T-helper 17 cell (primary cell): ENCODE results near the gene KIF1B. TPM values are rescaled to one million over a fixed set of nuclear protein-coding genes. Genes with fewer than 3 reads are reported as not detected.
"Not testable (repeated sequence)": the region's sequence is repeated elsewhere in the genome, so short reads cannot be mapped to it uniquely, and the experiment has no call there.

Source experiments
- ATAC-seq: fragments of 150-1000 bp; cut with Tn5 transposase; 2 replicates; pipeline ENCODE4 v1.10.0; 2021; ENCODE audit warnings: mild to moderate bottlenecking, moderate library complexity
- DNase-seq, 3 donors: peaks; one replicate each; pipeline versions ENCODE4 v3.0.0 to v3.0.0-alpha.2; 2020 to 2021
- H3K9me3 ChIP-seq: one replicate; pipeline ENCODE4 v1.7.0; 2013; ENCODE audit warnings: low read length, mild to moderate bottlenecking; ENCODE audit not compliant: control insufficient read depth, poor library complexity, severe bottlenecking
- H3K27ac Mint-ChIP-seq: one replicate; pipeline ENCODE4 v1.8.0; 2022; ENCODE audit warnings: mild to moderate bottlenecking, moderate library complexity, mixed read lengths
- H3K27me3 Mint-ChIP-seq: one replicate; pipeline ENCODE4 v1.8.0; 2022; ENCODE audit warnings: mixed read lengths
- H3K36me3 Mint-ChIP-seq: one replicate; pipeline ENCODE4 v1.8.0; 2022; ENCODE audit warnings: low read depth, mixed read lengths
- H3K4me1 Mint-ChIP-seq: one replicate; pipeline ENCODE4 v1.8.0; 2022; ENCODE audit warnings: mild to moderate bottlenecking, mixed read lengths
- H3K4me3 Mint-ChIP-seq: one replicate; pipeline ENCODE4 v1.8.0; 2022; ENCODE audit warnings: mild to moderate bottlenecking, moderate library complexity, mixed read lengths
- total RNA-seq, 4 donors: library from RNA in 2 of 4; stranded (reverse) in 2 of 4; gene quantifications; one replicate each; pipeline ENCODE4 v1.2.3 and lab custom pipeline; 2022 to 2026

KIF1B gene
- total RNA-seq, 2 donors from 2014 or later: 10.9 to 13.3 TPM

- H3K27ac Mint-ChIP-seq: no peak overlapping the region
- no peaks in the 10 kb centered on the region for H3K27me3 Mint-ChIP-seq
- peaks cover 3% of the 10 kb centered on the region for H3K4me1 Mint-ChIP-seq
- H3K4me3 Mint-ChIP-seq: no peak overlapping the region
- peaks cover 17% of the 10 kb centered on the region for H3K36me3 Mint-ChIP-seq
- no peak for DNase-seq
- peak; percentile 59 for ATAC-seq
- H3K9me3 ChIP-seq: no peaks in the 10 kb centered on the region
These were observed 205.0 kb downstream of the KIF1B start for GRCh38 chr1:10415211-10415930.

DNA sequence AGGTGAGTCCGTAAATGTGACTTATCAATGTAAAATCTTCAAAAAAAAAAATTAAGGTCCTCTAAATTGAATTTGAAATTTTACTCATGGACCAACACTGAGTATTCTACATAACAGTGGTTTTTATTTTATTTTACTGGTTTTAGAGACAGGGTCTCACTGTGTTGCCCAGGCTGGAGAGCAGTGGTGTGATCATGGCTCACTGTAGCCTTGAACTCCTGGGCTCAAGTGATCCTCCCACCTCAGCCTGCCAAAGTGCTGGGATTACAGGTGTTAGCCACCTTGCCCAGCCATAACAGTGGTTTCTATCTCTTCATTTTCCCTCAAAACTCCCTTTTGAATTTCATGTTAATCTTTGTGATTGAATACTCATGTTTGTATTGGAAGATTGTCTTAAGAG, 205.6 kb downstream of the KIF1B start:
- H3K27ac Mint-ChIP-seq: peak overlapping the region; percentile 24
- H3K4me3 Mint-ChIP-seq, H3K9me3 ChIP-seq, DNase-seq, ATAC-seq, H3K27me3 Mint-ChIP-seq, H3K4me1 Mint-ChIP-seq: not testable (repeated sequence)
- peaks cover 17% of the 10 kb centered on the region for H3K36me3 Mint-ChIP-seq

DNA sequence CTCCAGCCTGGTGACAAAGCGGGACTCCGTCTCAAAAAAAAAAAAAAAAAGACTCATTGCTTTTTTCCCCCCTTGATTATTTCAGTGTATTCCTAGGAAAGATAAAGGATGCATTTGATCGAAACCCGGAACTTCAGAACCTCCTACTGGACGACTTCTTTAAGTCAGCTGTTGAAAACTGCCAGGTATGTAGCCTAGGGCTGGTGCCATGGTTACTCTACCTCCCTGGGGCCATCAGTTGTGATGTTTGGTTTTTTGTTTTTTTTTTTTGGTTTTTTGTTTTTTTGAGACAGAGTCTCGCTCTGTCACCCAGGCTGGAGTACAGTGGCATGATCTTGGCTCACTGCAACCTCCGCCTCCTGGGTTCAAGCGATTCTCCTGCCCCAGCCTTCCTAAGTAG, 208.4 kb downstream of the KIF1B start:
- not testable (repeated sequence) for H3K4me3 Mint-ChIP-seq, H3K27ac Mint-ChIP-seq, DNase-seq, ATAC-seq, H3K4me1 Mint-ChIP-seq, H3K9me3 ChIP-seq, H3K27me3 Mint-ChIP-seq
- peaks cover 15% of the 10 kb centered on the region for H3K36me3 Mint-ChIP-seq

DNA sequence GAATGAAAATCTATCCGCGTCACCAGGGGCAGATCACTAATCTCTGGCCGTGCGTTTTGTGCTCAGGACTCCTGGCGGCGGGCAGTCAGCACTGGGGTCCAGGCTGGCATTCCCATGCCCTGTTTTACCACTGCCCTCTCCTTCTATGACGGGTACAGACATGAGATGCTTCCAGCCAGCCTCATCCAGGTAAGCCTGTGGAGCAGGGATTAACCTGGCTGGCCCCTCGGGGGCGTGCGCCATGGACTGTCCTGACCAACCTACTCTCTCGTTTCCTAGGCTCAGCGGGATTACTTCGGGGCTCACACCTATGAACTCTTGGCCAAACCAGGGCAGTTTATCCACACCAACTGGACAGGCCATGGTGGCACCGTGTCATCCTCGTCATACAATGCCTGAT, 209.0 kb downstream of the KIF1B start:
- Mint-ChIP-seq H3K4me3 (no peak overlapping the region), H3K4me1 (peaks cover 3% of the 10 kb centered on the region), H3K36me3 (peaks cover 15% of the 10 kb centered on the region)

DNA sequence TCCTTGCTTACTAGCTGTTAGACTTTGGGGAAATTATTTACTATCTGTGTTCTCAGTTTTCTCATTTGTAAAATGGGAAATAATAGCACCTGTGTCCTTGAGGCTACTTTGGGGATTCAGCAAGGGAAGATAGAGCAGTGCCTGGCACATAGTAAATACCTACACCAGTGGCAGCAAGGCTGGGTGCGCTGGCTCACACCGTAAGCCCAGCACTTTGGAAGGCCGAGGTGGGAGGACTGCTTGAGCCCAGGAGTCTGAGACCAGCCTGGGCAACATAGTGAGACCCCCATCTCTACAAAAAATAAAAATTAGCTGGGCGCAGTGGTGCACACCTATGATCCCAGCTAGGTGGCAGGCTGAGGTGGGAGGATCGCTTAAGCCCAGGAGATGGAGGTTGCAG, 211.3 kb downstream of the KIF1B start:
- H3K36me3 Mint-ChIP-seq: peaks cover 12% of the 10 kb centered on the region
- no peak for ATAC-seq
- peaks cover 3% of the 10 kb centered on the region for H3K4me1 Mint-ChIP-seq
- H3K4me3 Mint-ChIP-seq: no peak overlapping the region
- DNase-seq: no peak
- H3K9me3 ChIP-seq: no peaks in the 10 kb centered on the region
- no peaks in the 10 kb centered on the region for H3K27me3 Mint-ChIP-seq
- no peak overlapping the region for H3K27ac Mint-ChIP-seq

More for the DNA sequence above, 209.0 kb downstream of the KIF1B start:
- no peaks in the 10 kb centered on the region for H3K9me3 ChIP-seq
- Mint-ChIP-seq H3K27me3 (no peaks in the 10 kb centered on the region), H3K27ac (no peak overlapping the region)
- no peak for DNase-seq
- no peak for ATAC-seq

- Mint-ChIP-seq H3K36me3 (peaks cover 6% of the 10 kb centered on the region), H3K27me3 (no peaks in the 10 kb centered on the region), H3K27ac (no peak overlapping the region), H3K4me1 (peaks cover 5% of the 10 kb centered on the region), H3K4me3 (no peak overlapping the region)
- no peaks in the 10 kb centered on the region for H3K9me3 ChIP-seq
- DNase-seq (no peak), ATAC-seq (no peak)
These were observed 213.7 kb downstream of the KIF1B start for GRCh38 chr1:10424034-10424433.

- no peaks in the 10 kb centered on the region for H3K9me3 ChIP-seq
- Mint-ChIP-seq H3K4me1 (peaks cover 4% of the 10 kb centered on the region), H3K27ac (no peak overlapping the region), H3K36me3 (peaks cover 2% of the 10 kb centered on the region), H3K27me3 (no peaks in the 10 kb centered on the region), H3K4me3 (no peak overlapping the region)
- no peak for DNase-seq
- ATAC-seq: no peak
These were observed 214.3 kb downstream of the KIF1B start for GRCh38 chr1:10424651-10425050.

- H3K4me3 Mint-ChIP-seq, H3K27me3 Mint-ChIP-seq: not testable (repeated sequence)
- H3K4me1 Mint-ChIP-seq: peaks cover 11% of the 10 kb centered on the region
These were observed 215.6 kb downstream of the KIF1B start for GRCh38 chr1:10425826-10426534.

GRCh38 chr1:10426535-10426848, 216.1 kb downstream of the KIF1B start:
- DNase-seq, H3K4me3 Mint-ChIP-seq, H3K27me3 Mint-ChIP-seq, H3K36me3 Mint-ChIP-seq, H3K9me3 ChIP-seq, ATAC-seq, H3K27ac Mint-ChIP-seq: not testable (repeated sequence)
- peaks cover 16% of the 10 kb centered on the region for H3K4me1 Mint-ChIP-seq

More at GRCh38 chr1:10425826-10426534, 215.6 kb downstream of the KIF1B start:
- H3K27ac Mint-ChIP-seq, DNase-seq, ATAC-seq, H3K9me3 ChIP-seq, H3K36me3 Mint-ChIP-seq: not testable (repeated sequence)

- Mint-ChIP-seq H3K27me3 (no peaks in the 10 kb centered on the region), H3K36me3 (no peaks in the 10 kb centered on the region), H3K4me1 (peaks cover 16% of the 10 kb centered on the region), H3K27ac (peak overlapping the region; percentile 29), H3K4me3 (peak overlapping the region; percentile 94)
- no peaks in the 10 kb centered on the region for H3K9me3 ChIP-seq
- no peak for ATAC-seq
- no peak for DNase-seq
These were observed 218.6 kb downstream of the KIF1B start for GRCh38 chr1:10428984-10429383.

- Mint-ChIP-seq H3K4me3 (peak overlapping the region; percentile 94), H3K27ac (peak overlapping the region; percentile 88), H3K4me1 (peaks cover 16% of the 10 kb centered on the region), H3K36me3 (no peaks in the 10 kb centered on the region), H3K27me3 (no peaks in the 10 kb centered on the region)
- no peaks in the 10 kb centered on the region for H3K9me3 ChIP-seq
- DNase-seq (no peak), ATAC-seq (peak; percentile 21)
These were observed 219.5 kb downstream of the KIF1B start for GRCh38 chr1:10429868-10430215.

DNA sequence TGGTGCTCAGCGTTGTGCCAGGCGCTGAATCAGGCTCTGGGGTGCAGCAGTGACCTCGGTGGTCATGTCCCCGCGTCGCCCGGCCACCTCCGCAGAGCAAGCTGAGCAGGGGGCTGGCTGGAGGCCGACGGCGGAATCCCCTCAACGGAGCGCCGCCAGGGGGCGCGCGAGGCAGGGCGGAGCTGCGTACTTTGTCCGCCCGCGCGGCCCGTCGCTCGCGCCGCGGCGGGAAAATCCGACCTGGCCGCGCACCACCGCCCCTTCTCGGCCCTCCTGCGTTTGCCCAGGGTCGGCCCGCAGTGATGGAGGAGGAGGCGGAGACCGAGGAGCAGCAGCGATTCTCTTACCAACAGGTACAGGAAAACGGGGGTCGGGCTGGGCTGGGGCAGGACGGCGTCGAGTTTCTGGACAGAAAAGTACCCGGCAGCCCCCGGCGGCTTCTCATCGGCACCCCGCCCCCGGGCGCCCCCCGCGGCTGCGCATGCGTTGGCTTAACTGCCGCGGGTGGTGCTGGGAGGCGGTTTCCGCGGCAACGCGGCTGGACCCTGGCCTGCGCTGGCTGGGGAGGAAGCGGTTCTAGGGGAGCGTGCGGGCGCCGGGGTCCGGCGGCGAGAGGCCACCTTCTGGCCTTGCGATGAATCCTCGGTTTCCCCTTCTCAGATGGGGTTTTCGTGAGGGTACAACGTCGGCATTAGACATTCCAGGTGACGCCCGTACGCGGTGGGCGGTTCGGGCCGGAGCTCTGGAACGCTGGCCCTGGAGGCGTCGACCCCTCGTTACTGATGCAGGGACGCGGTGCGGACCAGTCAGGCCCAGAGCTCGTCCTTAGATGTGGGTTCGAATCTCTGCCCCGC, 220.1 kb downstream of the KIF1B start, which contains the start of gene CENPS:
Gene CENPS (plus strand): TSS at position 218 of the 854 bp plus-strand sequence. CDS start 85 bp downstream, at position 303.
- Mint-ChIP-seq H3K27me3 (no peaks in the 10 kb centered on the region), H3K4me3 (peak within 1 kb of the TSS; percentile 94), H3K27ac (peak within 1 kb of the TSS; percentile 88), H3K4me1 (peaks cover 16% of the 10 kb centered on the region), H3K36me3 (no peaks in the 10 kb centered on the region)
- peak; percentile 78 to 88 (median 87) for DNase-seq
- H3K9me3 ChIP-seq: no peaks in the 10 kb centered on the region
- peak; percentile 85 for ATAC-seq
